ENCODE measurements around the gene ALDH1A1.

ALDH1A1 gene

GRCh38 chr9:72983056-72983455 is 30.2 kb upstream of the ALDH1A1 start:
- ATAC-seq, result no peak
- no peak for TF ChIP-seq ZNF70 (CRISPR knock-in tag; IDR thresholded peaks at IDR 0.05)
- TF ChIP-seq PPARA (CRISPR knock-in tag; IDR thresholded peaks at IDR 0.05; ENCODE audit: borderline replicate concordance), result no peak
- TF ChIP-seq SNAI2 (CRISPR knock-in tag; IDR thresholded peaks at IDR 0.05), result no peak
- no peak for TF ChIP-seq BACH2 (CRISPR knock-in tag; IDR thresholded peaks at IDR 0.05; ENCODE audit: borderline replicate concordance)
- TF ChIP-seq PATZ1 (CRISPR knock-in tag; IDR thresholded peaks at IDR 0.05; ENCODE audit: borderline replicate concordance), result no peak
- TF ChIP-seq ZFP30 (CRISPR knock-in tag; IDR thresholded peaks at IDR 0.05), result no peak
- TF ChIP-seq OSR1 (CRISPR knock-in tag; IDR thresholded peaks at IDR 0.05), result no peak
- no peak for TF ChIP-seq TOX (CRISPR knock-in tag; IDR thresholded peaks at IDR 0.05; ENCODE audit: borderline replicate concordance)
- no peak for TF ChIP-seq ZNF565 (CRISPR knock-in tag; conservative IDR thresholded peaks at IDR 0.05; ENCODE audit: low read depth)

GRCh38 chr9:72982146-72982799 is 29.4 kb upstream of the ALDH1A1 start:
- no peak for ATAC-seq
- no peak for TF ChIP-seq TOX (CRISPR knock-in tag; IDR thresholded peaks at IDR 0.05; ENCODE audit: borderline replicate concordance)
- no peak for TF ChIP-seq ZNF70 (CRISPR knock-in tag; IDR thresholded peaks at IDR 0.05)

- ATAC-seq, result no peak
- TF ChIP-seq POU6F1 (CRISPR knock-in tag; IDR thresholded peaks at IDR 0.05; ENCODE audit: borderline replicate concordance, low read depth) (no peak), ISL1 (CRISPR knock-in tag; IDR thresholded peaks at IDR 0.05) (no peak), CSRNP3 (CRISPR knock-in tag; IDR thresholded peaks at IDR 0.05) (no peak), TSHZ2 (CRISPR knock-in tag; IDR thresholded peaks at IDR 0.05) (no peak), ZFP30 (CRISPR knock-in tag; IDR thresholded peaks at IDR 0.05) (no peak), ZNF565 (CRISPR knock-in tag; conservative IDR thresholded peaks at IDR 0.05; ENCODE audit: low read depth) (no peak), GLIS3 (CRISPR knock-in tag; IDR thresholded peaks at IDR 0.05) (no peak), BACH2 (CRISPR knock-in tag; IDR thresholded peaks at IDR 0.05; ENCODE audit: borderline replicate concordance) (no peak), TOX (CRISPR knock-in tag; IDR thresholded peaks at IDR 0.05; ENCODE audit: borderline replicate concordance) (no peak), ZNF70 (CRISPR knock-in tag; IDR thresholded peaks at IDR 0.05) (no peak), PATZ1 (CRISPR knock-in tag; IDR thresholded peaks at IDR 0.05; ENCODE audit: borderline replicate concordance) (no peak), RARB (CRISPR knock-in tag; IDR thresholded peaks at IDR 0.05) (no peak), CREB5 (CRISPR knock-in tag; IDR thresholded peaks at IDR 0.05; ENCODE audit: low read depth) (no peak), ESRRG (CRISPR knock-in tag; IDR thresholded peaks at IDR 0.05) (no peak), CSDC2 (CRISPR knock-in tag; IDR thresholded peaks at IDR 0.05) (no peak)
These were observed 28.6 kb upstream of the ALDH1A1 start for GRCh38 chr9:72981433-72981832.
